Measurements from ENCODE around the gene C1orf167.

C1orf167 gene, protein sequence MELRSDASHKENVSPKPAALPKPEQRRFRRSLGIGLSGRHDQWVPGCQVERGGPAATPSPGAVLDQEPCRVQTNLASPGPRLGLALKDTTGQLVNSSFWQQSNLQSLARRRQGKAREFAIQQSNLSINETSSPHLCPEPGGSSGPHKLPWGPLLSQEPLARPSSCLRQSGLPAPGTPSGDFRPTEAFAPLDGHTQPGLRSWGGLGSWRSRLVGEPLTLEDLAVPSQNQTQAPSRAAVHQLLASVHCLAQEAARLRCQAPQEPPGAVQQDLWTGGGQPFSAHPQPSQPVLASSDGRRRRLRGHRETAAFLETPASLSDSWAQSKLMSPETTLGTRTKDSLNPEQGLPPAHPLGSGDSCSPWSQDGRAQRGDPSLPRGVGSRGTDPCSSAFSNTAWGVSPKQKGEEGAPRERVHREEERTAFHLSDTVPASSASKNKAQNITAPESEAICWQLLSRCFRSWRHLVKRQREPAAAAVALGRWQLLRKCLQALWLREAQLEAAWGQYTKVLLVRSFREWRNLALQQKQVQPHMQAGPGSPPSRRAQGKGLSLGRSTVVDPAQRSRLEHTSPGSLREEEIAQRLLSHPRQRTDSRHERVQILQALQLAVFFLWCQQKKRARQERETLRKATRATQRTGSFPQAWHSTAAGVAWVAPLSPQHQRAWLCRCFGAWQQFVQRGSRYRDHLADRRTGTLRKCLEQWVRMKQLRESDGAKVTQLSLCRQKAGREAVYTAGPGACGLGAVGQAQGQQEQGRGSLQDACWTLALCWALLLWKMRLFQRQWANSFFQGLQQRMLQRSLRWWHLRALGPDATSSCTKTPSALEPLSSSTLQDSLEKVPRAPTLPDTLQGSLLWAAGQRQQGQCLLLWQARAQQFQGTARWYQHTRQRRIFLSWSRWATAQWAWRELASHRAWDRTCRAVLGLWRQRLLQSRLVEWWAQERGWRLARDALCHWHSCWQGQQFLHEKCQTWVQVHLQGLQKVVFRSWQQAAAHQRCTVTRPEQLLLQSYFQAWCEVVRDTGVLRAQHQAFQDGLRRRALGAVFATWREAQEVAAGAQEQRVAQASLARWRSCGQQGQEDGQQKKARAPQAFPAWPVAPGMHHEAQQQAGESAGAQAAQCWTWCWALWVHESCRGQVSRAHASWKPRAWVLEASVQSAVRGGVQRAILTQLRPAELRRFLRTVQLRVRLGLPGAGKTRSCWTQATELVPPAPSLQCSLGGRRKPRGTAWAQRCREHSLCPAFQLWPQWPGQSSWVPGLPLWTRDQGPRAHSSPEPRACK (N-terminal part only)

GRCh38 chr1:11761988-11762406, at the start of gene C1orf167:
Gene C1orf167 (plus strand): TSS chr1:11762193. CDS start chr1:11764401, 2,208 bp downstream.
- DNase-seq (ENCODE audit: low read depth, low spot score): no peak
- no peak within 1 kb of the TSS for H3K27ac ChIP-seq

GRCh38 chr1:11712285-11712684, 49.7 kb upstream of the C1orf167 start:
- no peak overlapping the region for H3K27ac ChIP-seq
- no peak for DNase-seq (ENCODE audit: low read depth, low spot score)

- DNase-seq (ENCODE audit: low read depth, low spot score): no peak
- no peak overlapping the region for H3K27ac ChIP-seq
Observed at GRCh38 chr1:11713095-11713494, 48.9 kb upstream of the C1orf167 start.

DNA sequence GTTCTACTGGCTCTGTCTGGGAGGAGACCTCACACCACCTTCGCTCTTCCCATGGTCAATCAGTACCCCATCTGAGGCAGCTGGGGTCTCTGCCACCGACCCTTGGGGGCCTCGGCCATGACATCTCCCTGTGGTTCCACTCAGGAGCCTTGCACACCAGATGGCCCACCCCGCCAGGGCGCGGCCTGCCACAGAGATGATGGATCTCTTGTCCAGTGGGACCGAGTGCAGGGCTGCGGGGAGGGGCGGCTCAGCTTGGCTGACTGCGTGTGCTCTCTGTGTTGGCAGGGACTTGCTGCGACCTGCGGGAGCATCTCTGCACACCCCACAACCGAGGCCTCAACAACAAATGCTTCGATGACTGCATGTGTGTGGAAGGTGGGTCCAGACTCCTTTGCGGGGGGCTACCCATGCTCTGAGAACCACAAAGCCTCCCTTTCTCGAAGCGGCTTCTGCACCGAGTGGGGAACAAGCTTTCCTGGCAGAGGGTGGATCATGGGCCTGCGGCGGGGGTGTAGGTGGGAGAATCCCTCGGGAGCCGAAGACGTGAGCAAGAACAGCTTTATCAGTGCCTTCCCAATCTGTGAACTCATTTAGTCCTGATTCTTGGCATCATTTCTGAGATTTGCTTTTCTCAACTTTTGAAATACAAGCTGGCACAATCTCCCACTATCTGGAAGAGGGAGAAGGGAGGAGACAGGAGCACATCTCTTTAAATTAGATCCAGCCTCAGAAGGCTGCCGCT, 47.0 kb upstream of the C1orf167 start:
- H3K27ac ChIP-seq: no peak overlapping the region
- no peak for DNase-seq (ENCODE audit: low read depth, low spot score)

GRCh38 chr1:11719313-11720032, 42.5 kb upstream of the C1orf167 start:
- no peak for DNase-seq (ENCODE audit: low read depth, low spot score)
- no peak overlapping the region for H3K27ac ChIP-seq

- H3K27ac ChIP-seq: no peak overlapping the region
- no peak for DNase-seq (ENCODE audit: low read depth, low spot score)
Observed at GRCh38 chr1:11720033-11720376, 42.0 kb upstream of the C1orf167 start.

- DNase-seq (ENCODE audit: low read depth, low spot score): no peak
- no peak overlapping the region for H3K27ac ChIP-seq
Observed at GRCh38 chr1:11720525-11720924, 41.5 kb upstream of the C1orf167 start.

DNA sequence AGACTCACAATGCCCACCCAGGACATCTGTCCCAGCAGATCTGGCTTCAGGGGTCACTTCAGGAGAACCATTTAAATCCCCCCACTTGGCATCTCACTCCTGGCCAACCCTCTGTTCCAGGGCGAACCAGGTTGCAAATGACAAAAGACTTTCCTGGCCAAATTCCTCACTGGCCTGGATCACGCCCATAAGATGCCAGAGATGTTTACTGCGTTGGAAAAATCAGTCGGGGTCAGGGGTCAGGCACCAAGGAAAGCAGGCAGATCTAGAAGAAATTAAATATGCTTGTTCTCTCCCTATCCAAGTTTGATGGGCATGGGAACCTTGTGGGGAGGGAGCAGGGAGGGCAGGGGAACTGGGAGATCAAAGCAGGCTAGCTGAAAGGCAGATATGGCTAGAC, 40.7 kb upstream of the C1orf167 start:
- no peak overlapping the region for H3K27ac ChIP-seq

GRCh38 chr1:11722538-11722937, 39.5 kb upstream of the C1orf167 start:
- no peak overlapping the region for H3K27ac ChIP-seq
- DNase-seq (ENCODE audit: low read depth, low spot score): no peak

More for the DNA sequence above, 40.7 kb upstream of the C1orf167 start:
- no peak for DNase-seq (ENCODE audit: low read depth, low spot score)

DNA sequence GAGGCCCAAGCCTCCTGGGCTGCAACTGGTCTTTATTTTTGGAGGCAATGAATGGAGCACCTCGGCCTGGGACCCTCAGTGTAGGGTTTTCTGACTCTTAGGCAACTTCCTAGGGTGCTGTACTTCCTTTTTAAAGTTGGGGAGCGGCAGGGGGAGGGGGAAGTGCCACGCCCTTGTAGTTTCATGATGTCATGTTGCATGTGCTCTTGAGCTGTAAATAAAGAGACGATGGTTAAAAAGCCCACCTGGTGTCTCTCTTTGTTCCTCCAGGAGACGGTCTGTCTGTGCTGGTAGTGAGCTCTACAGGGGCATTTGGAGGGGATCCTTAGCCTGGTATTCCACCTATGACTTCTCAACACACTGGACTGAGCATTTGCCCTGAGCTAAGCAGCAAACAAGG, 36.4 kb upstream of the C1orf167 start:
- no peak overlapping the region for H3K27ac ChIP-seq
- no peak for DNase-seq (ENCODE audit: low read depth, low spot score)

DNA sequence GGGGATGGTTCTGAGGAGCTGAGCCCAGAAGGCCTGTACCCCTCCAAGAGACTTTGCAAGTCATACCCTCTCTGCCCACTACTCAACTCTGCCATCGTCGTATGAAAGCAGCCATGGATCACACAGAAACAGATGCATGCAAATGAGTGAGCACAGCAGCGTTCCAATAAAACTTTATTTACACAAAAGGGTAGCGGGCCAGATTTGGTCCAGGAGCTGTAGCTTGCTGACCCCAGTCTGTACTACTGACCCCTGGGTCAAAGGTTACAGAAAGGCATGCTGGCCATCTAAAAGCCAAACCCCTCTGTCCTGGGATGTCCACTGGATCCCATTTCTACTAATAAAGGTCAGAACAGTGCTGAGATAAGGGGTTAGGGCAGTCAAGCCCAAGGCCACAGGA, 34.9 kb upstream of the C1orf167 start:
- DNase-seq (ENCODE audit: low read depth, low spot score): no peak

GRCh38 chr1:11728126-11728806, 33.7 kb upstream of the C1orf167 start:
- H3K27ac ChIP-seq: no peak overlapping the region

More for the DNA sequence above, 34.9 kb upstream of the C1orf167 start:
- no peak overlapping the region for H3K27ac ChIP-seq

GRCh38 chr1:11729155-11729497, 32.9 kb upstream of the C1orf167 start:
- no peak overlapping the region for H3K27ac ChIP-seq
- DNase-seq (ENCODE audit: low read depth, low spot score): no peak

More at GRCh38 chr1:11728126-11728806, 33.7 kb upstream of the C1orf167 start:
- DNase-seq (ENCODE audit: low read depth, low spot score): no peak

DNA sequence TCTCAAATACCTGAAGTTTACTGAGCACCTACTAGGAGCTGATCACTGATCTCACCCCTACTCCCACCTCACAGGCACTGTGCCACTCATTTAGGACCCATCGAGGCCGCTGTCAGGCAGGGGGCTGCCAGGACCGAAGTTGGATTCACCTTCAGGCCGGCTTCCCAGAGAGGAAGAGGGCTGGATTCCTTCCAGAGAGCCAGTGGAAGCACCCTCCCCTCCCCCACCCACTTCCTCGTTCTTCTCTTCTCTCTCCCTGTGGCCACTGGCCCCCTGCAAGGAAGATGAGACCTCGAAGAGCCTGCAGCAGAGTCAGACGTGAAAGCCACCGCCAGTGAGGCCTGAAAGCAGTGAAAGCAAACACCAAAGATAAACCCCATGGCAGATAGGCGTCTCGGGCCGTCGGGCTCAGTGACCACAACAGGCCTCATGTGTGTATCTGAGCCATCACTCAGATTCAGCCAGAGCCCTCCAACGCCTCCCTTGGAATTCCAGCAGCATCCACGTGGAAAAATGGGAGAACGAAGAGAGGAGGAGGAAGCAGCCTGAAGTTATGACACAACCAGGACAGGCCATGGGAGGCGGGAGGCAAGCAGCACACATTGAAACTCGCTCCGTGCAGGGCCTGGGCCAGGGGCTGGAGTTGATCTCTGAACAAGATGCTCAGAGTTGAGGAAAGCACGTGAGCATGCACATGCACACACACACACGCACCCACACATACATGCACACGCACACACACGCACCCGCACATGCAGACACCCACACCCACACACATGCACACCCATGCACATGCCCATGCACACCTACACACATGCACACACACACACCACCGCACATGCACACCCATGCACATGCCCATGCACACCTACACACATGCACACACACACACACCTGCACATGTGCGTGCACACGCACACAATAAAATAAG, 32.2 kb upstream of the C1orf167 start:
- DNase-seq (ENCODE audit: low read depth, low spot score): no peak
- H3K27ac ChIP-seq: peak overlapping the region; percentile 64

DNA sequence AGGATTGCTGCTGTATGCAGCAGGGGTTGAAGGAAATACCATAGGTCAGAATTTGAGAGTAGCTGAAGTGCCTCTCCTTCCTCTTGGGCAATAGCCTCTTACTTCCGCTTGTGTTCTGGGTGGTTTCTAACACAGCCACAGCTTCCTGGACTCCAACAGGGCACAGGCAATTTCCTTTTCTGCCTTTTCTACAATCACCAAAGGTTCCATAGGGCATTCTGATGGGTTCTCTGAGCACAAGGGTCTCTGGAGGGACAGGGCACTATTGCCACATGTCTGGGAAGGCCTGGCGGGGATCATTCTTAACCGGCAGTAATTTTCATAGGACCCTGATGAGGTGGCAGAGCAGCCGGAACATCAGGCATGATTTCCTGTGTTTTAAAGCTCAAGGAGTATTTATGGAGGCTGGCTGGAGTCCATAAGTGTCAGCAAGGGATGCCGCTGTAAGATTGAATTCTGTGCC, 31.5 kb upstream of the C1orf167 start:
- peak overlapping the region; percentile 64 for H3K27ac ChIP-seq
- DNase-seq (ENCODE audit: low read depth, low spot score): no peak

- no peak for DNase-seq (ENCODE audit: low read depth, low spot score)
- peak overlapping the region; percentile 64 for H3K27ac ChIP-seq
Observed at GRCh38 chr1:11731691-11732283, 30.2 kb upstream of the C1orf167 start.

- DNase-seq (ENCODE audit: low read depth, low spot score): no peak
- H3K27ac ChIP-seq: no peak overlapping the region
Observed at GRCh38 chr1:11733306-11733705, 28.7 kb upstream of the C1orf167 start.

Data from epithelial cell of prostate (primary cell).